Kidney capillary endothelial cell (primary cell): ENCODE results near the gene STEEP1.

ENCODE experiments used
- DNase-seq: peaks from one replicate; pipeline ENCODE4 v3.0.0-alpha.2; 2018; ENCODE audit warnings: low spot score

The STEEP1 gene

GRCh38 chrX:119488749-119489148, 76.5 kb downstream of the STEEP1 start:
- peak; percentile 39 for DNase-seq
